GM18508 (cell line): ENCODE results near the gene NID2.

ENCODE experiments used
- ATAC-seq: cut with Tn5 transposase; IDR thresholded peaks from one replicate; pipeline ENCODE4 v1.9.1; 2021; ENCODE audit warnings: moderate number of reproducible peaks; ENCODE audit not compliant: insufficient read depth, unreplicated experiment

NID2 gene

GRCh38 chr14:52031781-52032180 is 37.1 kb downstream of the NID2 start:
- no peak for ATAC-seq

GRCh38 chr14:52029881-52030280 is 39.0 kb downstream of the NID2 start:
- no peak for ATAC-seq

- ATAC-seq = no peak
These were observed 42.0 kb downstream of the NID2 start for GRCh38 chr14:52026901-52027300.

- ATAC-seq = no peak
These were observed 42.7 kb downstream of the NID2 start for GRCh38 chr14:52026017-52026660.

- ATAC-seq = no peak
These were observed 43.5 kb downstream of the NID2 start for GRCh38 chr14:52025310-52025709.

GRCh38 chr14:52023518-52023917 is 45.3 kb downstream of the NID2 start:
- ATAC-seq = no peak

GRCh38 chr14:52021957-52022600 is 46.8 kb downstream of the NID2 start:
- peak; percentile 66 for ATAC-seq

GRCh38 chr14:52020866-52021717 is 47.8 kb downstream of the NID2 start:
- no peak for ATAC-seq

- no peak for ATAC-seq
These were observed 48.6 kb downstream of the NID2 start for GRCh38 chr14:52020161-52020714.

- ATAC-seq = no peak
These were observed 49.9 kb downstream of the NID2 start for GRCh38 chr14:52018970-52019369.

- ATAC-seq = no peak
These were observed 50.6 kb downstream of the NID2 start for GRCh38 chr14:52018252-52018651.

- ATAC-seq = no peak
These were observed 53.3 kb downstream of the NID2 start for GRCh38 chr14:52015411-52016030.

GRCh38 chr14:52014601-52015267 is 54.1 kb downstream of the NID2 start:
- ATAC-seq = no peak

- no peak for ATAC-seq
These were observed 54.8 kb downstream of the NID2 start for GRCh38 chr14:52013984-52014600.

GRCh38 chr14:52012635-52013034 is 56.2 kb downstream of the NID2 start:
- ATAC-seq = no peak

- no peak for ATAC-seq
These were observed 57.3 kb downstream of the NID2 start for GRCh38 chr14:52011523-52011922.

- ATAC-seq = no peak
These were observed 58.6 kb downstream of the NID2 start for GRCh38 chr14:52010173-52010693.

GRCh38 chr14:52008136-52008535 is 60.7 kb downstream of the NID2 start:
- ATAC-seq = no peak

GRCh38 chr14:52007637-52008036 is 61.2 kb downstream of the NID2 start:
- no peak for ATAC-seq
